SH-SY5Y (cell line): ENCODE measurements around the gene NTM.

Source experiments
- GATA2 ChIP-seq: IDR thresholded peaks from 2 replicates; pipeline ENCODE4 v1.6.1; 2011; ENCODE audit warnings: mild to moderate bottlenecking, low read depth, low read length
- GATA3 ChIP-seq: IDR thresholded peaks from 2 replicates; pipeline ENCODE4 v1.6.1; 2011; ENCODE audit warnings: low read depth, mild to moderate bottlenecking, low read length, moderate library complexity

- no peak for TF ChIP-seq GATA2
- TF ChIP-seq GATA3, result no peak
Observed at GRCh38 chr11:131762346-131763110, 392.1 kb downstream of the NTM start.
